Caco-2 (cell line): ENCODE results near the gene PLEKHN1. TPM values are rescaled to one million over a fixed set of nuclear protein-coding genes. Genes with fewer than 3 reads are reported as not detected.

Experiments used
- BruUV-seq: library from RNA; stranded (reverse); fragments of 400-500 nt; replicated peaks from 2 replicates; lab custom pipeline; 2021; lab: Mats Ljungman, UMichigan
- CTCF ChIA-PET: fragments of 300-600 bp; sonication (Branson Sonifier 250); formaldehyde crosslinking; loops from one replicate; lab custom pipeline; 2022; ENCODE audit warnings: antibody characterized with exemption; lab: Charles Lee
- POLR2A ChIA-PET: fragments of 300-600 bp; sonication (Branson Sonifier 250); formaldehyde crosslinking; loops from one replicate; lab custom pipeline; 2022; ENCODE audit warnings: antibody characterized with exemption; lab: Charles Lee
- DNase-seq, 2 experiments: peaks; one replicate each; pipeline versions ENCODE4 v3.0.0 to v3.0.0-alpha.2; 2020 to 2022
- H3K27me3 ChIP-seq: replicated peaks from 2 replicates; pipeline ENCODE4 v1.6.0; 2011; ENCODE audit warnings: low read length; ENCODE audit not compliant: control insufficient read depth, insufficient read depth
- H3K36me3 ChIP-seq: 2 replicates; pipeline ENCODE4 v1.5.1; 2011; ENCODE audit warnings: low read length; ENCODE audit not compliant: control insufficient read depth, insufficient read depth
- H3K4me1 ChIP-seq: fragments of 250-450 bp; sonication (Bioruptor Pico); 2 replicates; pipeline ENCODE4 v1.5.1; 2020; ENCODE audit warnings: mild to moderate bottlenecking
- H3K4me3 ChIP-seq: 2 replicates; pipeline ENCODE4 v1.5.1; 2011; ENCODE audit warnings: low read depth, mild to moderate bottlenecking, control low read depth, low read length
- H3K9me3 ChIP-seq: fragments of 250-450 bp; sonication (Bioruptor Pico); 2 replicates; pipeline ENCODE4 v1.5.1; 2020; ENCODE audit warnings: mild to moderate bottlenecking, moderate library complexity
- H3K27ac Mint-ChIP-seq: one replicate; pipeline ENCODE4 v1.8.0; 2022; ENCODE audit warnings: mixed read lengths; ENCODE audit not compliant: unreplicated experiment
- H3K27me3 Mint-ChIP-seq: one replicate; pipeline ENCODE4 v1.8.0; 2022; ENCODE audit warnings: mixed read lengths; ENCODE audit not compliant: insufficient read depth, unreplicated experiment
- H3K36me3 Mint-ChIP-seq: one replicate; pipeline ENCODE4 v1.8.0; 2022; ENCODE audit warnings: mild to moderate bottlenecking, mixed read lengths; ENCODE audit not compliant: insufficient read depth, unreplicated experiment
- H3K4me1 Mint-ChIP-seq: one replicate; pipeline ENCODE4 v1.8.0; 2022; ENCODE audit warnings: low read depth, mixed read lengths; ENCODE audit not compliant: unreplicated experiment
- H3K4me3 Mint-ChIP-seq: one replicate; pipeline ENCODE4 v1.8.0; 2022; ENCODE audit warnings: mild to moderate bottlenecking, moderate library complexity, mixed read lengths; ENCODE audit not compliant: unreplicated experiment
- H3K9me3 Mint-ChIP-seq: one replicate; pipeline ENCODE4 v1.8.0; 2022; ENCODE audit warnings: mixed read lengths; ENCODE audit not compliant: unreplicated experiment
- intact Hi-C: fragments of 100-400 bp; cut with micrococcal nuclease; formaldehyde crosslinking; loops from one replicate; pipeline ENCODE4 v1.10.0; 2022; ENCODE audit not compliant: unreplicated experiment
- total RNA-seq: library from RNA; stranded (reverse); gene quantifications from 2 replicates; pipeline ENCODE4 v1.2.3, GENCODE V29; 2022
- TF ChIP-seq, protein P1 (sequence below), 2 experiments: fragments of 200-600 bp in 1 of 2; IDR thresholded peaks; 1 replicate in 1 of 2; 2 replicates in 1 of 2; pipeline versions ENCODE4 v1.5.1 to v1.8.0; 2011 to 2022; ENCODE audit warnings: antibody characterized with exemption in 1 of 2, control low read depth in 1 of 2, inconsistent platforms in 1 of 2, low read depth in 1 of 2, low read length in 1 of 2, mild to moderate bottlenecking in 1 of 2, moderate library complexity in 1 of 2; ENCODE audit not compliant: insufficient read depth in 1 of 2, severe bottlenecking in 1 of 2, unreplicated experiment in 1 of 2

PLEKHN1 gene
- total RNA-seq, 1 experiment from 2014 or later = 3.1 TPM

DNA sequence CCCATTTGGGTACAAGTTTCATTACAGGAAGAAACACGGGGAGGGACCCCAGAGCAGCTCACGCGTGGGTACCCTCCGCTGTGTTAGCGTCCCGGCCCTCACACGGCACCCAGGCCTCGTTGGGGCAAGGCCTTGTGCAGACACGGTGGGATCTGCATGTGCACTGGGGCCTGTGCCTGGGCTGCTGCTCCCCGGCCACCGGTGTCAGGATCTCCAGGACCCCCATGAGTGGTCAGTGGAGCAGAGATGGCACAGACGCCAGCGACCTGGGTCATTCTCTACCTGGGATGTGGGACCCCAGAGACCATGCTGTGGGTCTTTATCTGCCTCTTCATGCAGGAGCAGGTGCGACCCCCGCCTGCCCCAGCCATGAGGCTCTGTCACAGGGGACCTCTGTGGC is 47.9 kb upstream of the PLEKHN1 start:
- peaks cover 13% of the 10 kb centered on the region for H3K4me1 ChIP-seq
- CTCF ChIA-PET = no interaction called here
- no peaks in the 10 kb centered on the region for H3K9me3 ChIP-seq
- H3K4me3 ChIP-seq = no peak overlapping the region
- TF ChIP-seq, protein P1, sequence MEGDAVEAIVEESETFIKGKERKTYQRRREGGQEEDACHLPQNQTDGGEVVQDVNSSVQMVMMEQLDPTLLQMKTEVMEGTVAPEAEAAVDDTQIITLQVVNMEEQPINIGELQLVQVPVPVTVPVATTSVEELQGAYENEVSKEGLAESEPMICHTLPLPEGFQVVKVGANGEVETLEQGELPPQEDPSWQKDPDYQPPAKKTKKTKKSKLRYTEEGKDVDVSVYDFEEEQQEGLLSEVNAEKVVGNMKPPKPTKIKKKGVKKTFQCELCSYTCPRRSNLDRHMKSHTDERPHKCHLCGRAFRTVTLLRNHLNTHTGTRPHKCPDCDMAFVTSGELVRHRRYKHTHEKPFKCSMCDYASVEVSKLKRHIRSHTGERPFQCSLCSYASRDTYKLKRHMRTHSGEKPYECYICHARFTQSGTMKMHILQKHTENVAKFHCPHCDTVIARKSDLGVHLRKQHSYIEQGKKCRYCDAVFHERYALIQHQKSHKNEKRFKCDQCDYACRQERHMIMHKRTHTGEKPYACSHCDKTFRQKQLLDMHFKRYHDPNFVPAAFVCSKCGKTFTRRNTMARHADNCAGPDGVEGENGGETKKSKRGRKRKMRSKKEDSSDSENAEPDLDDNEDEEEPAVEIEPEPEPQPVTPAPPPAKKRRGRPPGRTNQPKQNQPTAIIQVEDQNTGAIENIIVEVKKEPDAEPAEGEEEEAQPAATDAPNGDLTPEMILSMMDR (IDR thresholded peaks at IDR 0.05; ENCODE audit: insufficient read depth in 1 of 2, low read depth in 1 of 2, low read length in 1 of 2, severe bottlenecking in 1 of 2, unreplicated experiment in 1 of 2) = no peak
- Mint-ChIP-seq H3K36me3 (no peaks in the 10 kb centered on the region), H3K4me3 (no peak overlapping the region), H3K4me1 (no peaks in the 10 kb centered on the region), H3K27ac (no peak overlapping the region), H3K9me3 (no peaks in the 10 kb centered on the region), H3K27me3 (peaks cover 5% of the 10 kb centered on the region)
- POLR2A ChIA-PET = interaction anchor here (1.0 kb wide), 1 partner anchor 42 kb away, joined by 4 read pairs; the partner anchor contains the start of gene KLHL17
- H3K27me3 ChIP-seq = no peaks in the 10 kb centered on the region
- intact Hi-C loops = no loop called here
- H3K36me3 ChIP-seq = no peaks in the 10 kb centered on the region
- BruUV-seq = no TSS peak
- DNase-seq = no peak

DNA sequence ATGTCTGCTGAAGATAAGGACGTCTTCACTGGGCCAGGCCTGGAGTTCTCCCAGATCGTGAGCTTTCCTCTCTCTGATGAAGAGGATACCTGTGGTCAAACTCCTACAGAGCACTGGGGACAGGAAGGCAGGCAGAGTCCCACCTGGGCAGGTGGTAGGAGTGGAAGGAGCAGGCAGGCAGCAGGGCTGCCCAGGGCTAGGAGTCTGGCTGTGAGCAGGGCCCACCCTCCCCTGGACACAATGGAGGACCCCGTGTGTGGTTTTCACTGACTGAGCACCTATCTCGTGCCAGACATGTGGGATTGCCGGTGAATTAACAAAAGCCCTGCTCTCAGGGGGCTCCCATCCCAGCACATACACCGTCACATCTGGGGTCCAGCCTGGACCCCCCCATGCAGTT is 47.4 kb upstream of the PLEKHN1 start:
- Mint-ChIP-seq H3K27ac (no peak overlapping the region), H3K4me1 (no peaks in the 10 kb centered on the region), H3K27me3 (peaks cover 5% of the 10 kb centered on the region), H3K4me3 (no peak overlapping the region), H3K9me3 (no peaks in the 10 kb centered on the region), H3K36me3 (no peaks in the 10 kb centered on the region)
- Histone ChIP-seq H3K4me1 (peaks cover 13% of the 10 kb centered on the region), H3K4me3 (no peak overlapping the region), H3K27me3 (no peaks in the 10 kb centered on the region), H3K36me3 (no peaks in the 10 kb centered on the region), H3K9me3 (no peaks in the 10 kb centered on the region)
- POLR2A ChIA-PET = interaction anchor here (1.0 kb wide), 1 partner anchor 42 kb away, joined by 4 read pairs; the partner anchor contains the start of gene KLHL17
- CTCF ChIA-PET = interaction anchor here (1.9 kb wide), 1 partner anchor 20 kb away, joined by 6 read pairs; no protein-coding TSS in a partner anchor
- TF ChIP-seq, protein P1 (IDR thresholded peaks at IDR 0.05; ENCODE audit: insufficient read depth in 1 of 2, low read depth in 1 of 2, low read length in 1 of 2, severe bottlenecking in 1 of 2, unreplicated experiment in 1 of 2) = no peak
- no TSS peak for BruUV-seq
- intact Hi-C loops = no loop called here
- DNase-seq = no peak

DNA sequence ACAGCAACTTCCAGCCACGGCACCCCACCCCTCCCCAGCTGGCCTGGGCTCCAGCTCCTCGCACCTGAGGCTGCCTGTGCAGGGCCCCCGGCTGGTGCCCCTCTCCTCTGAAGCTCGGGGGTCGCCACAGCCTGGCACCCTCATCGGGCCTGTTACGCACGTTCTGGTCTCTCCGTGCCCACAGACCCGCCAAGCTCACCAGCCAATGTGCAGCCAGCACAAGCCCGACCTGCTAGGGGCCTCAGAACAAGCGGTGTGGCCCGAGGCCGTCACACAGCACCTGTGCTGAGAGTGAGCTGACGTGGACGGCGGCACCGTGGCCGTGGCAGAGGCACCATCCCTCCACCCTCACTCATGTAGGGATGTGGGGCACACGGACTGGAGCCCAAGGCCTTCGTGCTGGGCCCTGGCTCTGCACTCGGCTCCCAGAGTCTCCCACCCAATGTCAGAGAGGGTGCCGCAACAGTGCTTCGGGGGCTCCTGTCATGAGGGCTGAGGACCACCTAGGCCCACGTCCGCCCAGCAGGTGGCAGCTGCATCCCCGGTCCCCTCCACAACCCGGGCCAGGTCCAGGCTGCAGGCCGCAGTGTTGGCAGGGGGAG is 46.9 kb upstream of the PLEKHN1 start:
- Histone ChIP-seq H3K9me3 (no peaks in the 10 kb centered on the region), H3K4me3 (no peak overlapping the region), H3K4me1 (peaks cover 13% of the 10 kb centered on the region), H3K27me3 (no peaks in the 10 kb centered on the region), H3K36me3 (no peaks in the 10 kb centered on the region)
- TF ChIP-seq, protein P1 (IDR thresholded peaks at IDR 0.05; ENCODE audit: insufficient read depth in 1 of 2, low read depth in 1 of 2, low read length in 1 of 2, severe bottlenecking in 1 of 2, unreplicated experiment in 1 of 2) = no peak
- no TSS peak for BruUV-seq
- intact Hi-C loops = no loop called here
- Mint-ChIP-seq H3K27me3 (peaks cover 5% of the 10 kb centered on the region), H3K4me1 (no peaks in the 10 kb centered on the region), H3K27ac (no peak overlapping the region), H3K4me3 (no peak overlapping the region), H3K36me3 (no peaks in the 10 kb centered on the region), H3K9me3 (no peaks in the 10 kb centered on the region)
- CTCF ChIA-PET = interaction anchor here (1.0 to 1.9 kb wide), 2 partner anchors 19 to 50 kb away, joined by 3 to 6 read pairs; no protein-coding TSS in a partner anchor
- POLR2A ChIA-PET = interaction anchor here (1.0 kb wide), 1 partner anchor 41 kb away, joined by 4 read pairs; the partner anchor contains the start of gene KLHL17
- no peak for DNase-seq
